CD4-positive, alpha-beta T cell treated with Interleukin-12 subunit alpha and Interleukin-12 subunit beta, for 1 hour (primary cell): ENCODE results near the gene ISX.
"Not testable (repeated sequence)": the region's sequence is repeated elsewhere in the genome, so short reads cannot be mapped to it uniquely, and the experiment has no call there.

Experiments used
- DNase-seq: peaks from one replicate; pipeline ENCODE4 v3.0.0-alpha.2; 2020

Gene ISX

DNA sequence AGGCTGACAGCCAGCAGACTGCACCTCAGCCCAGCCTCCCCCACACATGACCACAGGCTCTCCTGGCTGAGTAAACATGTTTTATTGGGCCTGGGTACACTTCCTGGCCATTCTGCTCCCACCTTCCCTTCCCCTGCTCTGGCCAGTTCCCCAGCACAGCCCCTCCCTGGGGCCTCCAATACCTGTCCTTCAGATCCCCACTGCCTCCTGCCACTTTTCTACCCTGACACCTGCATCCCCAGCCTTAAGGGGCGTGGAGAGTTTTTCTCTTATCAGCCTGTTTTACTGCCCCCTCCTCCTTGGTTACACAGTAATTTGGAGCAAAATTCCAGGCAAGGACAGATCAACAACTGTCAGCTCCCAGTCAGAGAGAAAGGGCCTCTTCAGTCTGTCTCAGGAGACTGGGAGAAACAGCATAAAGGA, at the start of gene ISX:
ISX (plus strand) TSS at position 363 of the 423 bp plus-strand sequence. CDS start 930 bp downstream, outside the sequence.
- DNase-seq = no peak

DNA sequence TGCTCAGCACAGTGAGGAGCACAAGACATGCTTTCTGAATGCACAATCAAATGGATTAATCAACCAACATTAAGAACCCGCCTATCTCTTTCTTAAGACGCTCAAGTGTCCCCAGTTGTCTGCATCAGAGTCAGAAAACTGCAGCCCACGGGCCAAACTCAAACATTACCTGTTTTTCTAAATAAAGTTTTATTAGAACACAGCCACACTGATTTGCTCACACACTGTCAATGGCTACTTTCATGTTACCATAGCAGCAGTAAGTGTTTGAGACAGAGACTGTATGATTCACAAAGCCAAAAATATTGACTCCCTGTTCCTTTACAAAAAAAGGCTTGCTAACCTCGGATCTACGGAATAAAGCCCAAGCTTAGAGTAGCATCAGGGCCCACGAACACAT, 49.0 kb upstream of the ISX start:
- DNase-seq = no peak

GRCh38 chr22:35018995-35019394, 47.0 kb upstream of the ISX start:
- DNase-seq = no peak

DNA sequence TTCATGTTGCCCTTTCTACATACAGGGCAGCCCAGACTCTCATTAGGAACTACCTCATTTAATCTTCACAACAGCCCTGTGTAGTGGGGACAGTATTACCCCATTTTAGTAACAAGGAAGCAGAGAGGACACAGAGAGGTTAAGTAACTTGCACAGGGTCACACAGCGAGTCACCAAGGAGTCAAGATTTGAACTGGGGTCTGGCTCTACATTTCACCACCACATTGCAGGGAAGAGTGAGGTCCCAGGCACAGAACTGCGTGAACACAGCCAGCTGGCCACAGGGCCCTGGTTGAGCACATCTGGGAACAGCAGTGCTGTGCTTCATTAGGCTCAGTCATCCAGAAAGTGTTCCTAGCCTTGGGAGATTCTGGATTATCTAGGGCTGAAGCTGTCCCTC, 45.4 kb upstream of the ISX start:
- no peak for DNase-seq

- no peak for DNase-seq
These were observed 44.8 kb upstream of the ISX start for GRCh38 chr22:35021161-35021560.

DNA sequence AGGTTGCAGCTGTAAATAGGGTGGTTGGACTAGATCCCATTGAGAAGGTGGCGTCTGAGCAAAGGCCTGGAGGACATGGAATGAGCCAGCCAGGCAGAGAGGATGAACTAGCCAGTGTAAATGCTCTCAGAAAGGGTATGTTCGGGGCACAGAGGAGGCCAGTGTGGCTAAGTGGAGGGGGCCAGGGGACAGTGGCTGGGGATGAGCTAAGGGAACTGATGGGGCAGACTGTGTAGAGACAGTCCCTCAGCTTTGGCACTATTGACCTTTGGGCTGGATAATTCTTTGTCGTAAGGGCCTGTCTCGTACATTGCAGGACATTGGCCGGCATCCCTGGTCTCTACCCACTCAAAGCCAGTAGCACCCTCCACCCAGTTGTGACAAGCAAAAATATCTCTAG, 43.7 kb upstream of the ISX start:
- DNase-seq = no peak

DNA sequence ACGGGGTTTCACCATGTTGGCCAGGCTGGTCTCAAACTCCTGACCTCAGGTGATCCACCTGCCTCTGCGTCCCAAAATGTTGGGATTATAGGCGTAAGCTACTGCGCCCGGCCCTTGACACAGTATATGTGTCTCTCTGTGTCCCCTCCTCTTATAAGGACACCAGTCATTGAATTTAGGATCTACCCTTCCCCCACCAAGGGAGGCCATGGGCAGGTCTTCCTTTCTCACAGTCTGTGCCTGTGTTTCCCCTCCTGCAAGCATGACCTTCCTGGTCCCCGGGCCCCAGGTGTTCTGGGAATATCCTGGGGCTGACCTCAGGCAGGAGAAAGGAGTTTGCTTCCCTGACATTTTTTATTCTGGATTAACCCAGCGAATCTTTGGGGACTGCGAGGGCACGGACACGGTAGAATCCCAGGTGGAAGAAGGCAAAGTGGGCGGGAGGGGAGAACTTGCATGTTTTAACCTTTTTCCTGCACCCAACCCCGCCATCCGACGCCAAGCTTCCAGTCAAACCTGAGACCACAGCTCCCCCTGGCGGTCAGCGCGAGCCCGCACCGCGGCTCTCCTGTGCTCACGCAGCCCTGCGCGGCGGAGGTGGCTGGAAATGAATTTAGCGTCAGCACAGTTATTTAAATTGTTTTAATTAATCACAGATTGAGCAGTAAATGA, 42.1 kb upstream of the ISX start:
- DNase-seq = peak; percentile 23

- DNase-seq = no peak
These were observed 41.6 kb upstream of the ISX start for GRCh38 chr22:35024364-35024692.

GRCh38 chr22:35030112-35030511, 35.8 kb upstream of the ISX start:
- not testable (repeated sequence) for DNase-seq

GRCh38 chr22:35032571-35032970, 33.4 kb upstream of the ISX start:
- DNase-seq = no peak

DNA sequence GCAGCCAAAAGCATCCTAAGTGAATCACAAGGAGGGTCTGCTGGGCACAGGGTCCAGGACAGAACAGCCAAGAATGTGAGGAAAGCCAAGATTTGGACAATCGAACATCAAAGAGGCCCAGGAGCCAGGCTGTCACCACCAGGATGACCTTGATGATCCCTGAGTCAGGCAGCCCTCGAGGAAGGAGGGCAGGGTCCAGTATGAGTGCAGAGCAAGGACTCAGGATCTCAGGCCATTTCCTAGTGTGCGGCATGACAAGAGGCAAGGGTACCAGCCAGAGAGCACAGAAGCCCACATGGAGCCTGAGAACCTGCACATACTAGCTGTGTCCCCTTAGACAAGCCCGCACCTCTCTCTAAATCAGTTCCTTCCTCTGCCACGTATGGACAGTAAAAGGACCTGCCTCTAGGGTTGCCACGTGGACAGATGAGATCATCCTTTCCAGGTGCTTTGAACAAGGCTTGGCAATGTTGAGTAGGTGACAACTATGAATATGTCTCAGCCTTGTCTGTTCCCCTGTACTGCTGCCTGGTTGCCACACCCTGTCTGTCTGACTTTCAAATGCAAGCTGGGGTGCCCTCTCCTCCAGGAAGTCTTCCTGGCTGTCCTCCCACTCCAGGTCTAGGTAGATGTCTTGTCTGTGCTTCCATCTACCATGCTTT, 32.2 kb upstream of the ISX start:
- DNase-seq = no peak

- no peak for DNase-seq
These were observed 31.0 kb upstream of the ISX start for GRCh38 chr22:35034963-35035362.

GRCh38 chr22:35037089-35037488, 28.9 kb upstream of the ISX start:
- DNase-seq = no peak

DNA sequence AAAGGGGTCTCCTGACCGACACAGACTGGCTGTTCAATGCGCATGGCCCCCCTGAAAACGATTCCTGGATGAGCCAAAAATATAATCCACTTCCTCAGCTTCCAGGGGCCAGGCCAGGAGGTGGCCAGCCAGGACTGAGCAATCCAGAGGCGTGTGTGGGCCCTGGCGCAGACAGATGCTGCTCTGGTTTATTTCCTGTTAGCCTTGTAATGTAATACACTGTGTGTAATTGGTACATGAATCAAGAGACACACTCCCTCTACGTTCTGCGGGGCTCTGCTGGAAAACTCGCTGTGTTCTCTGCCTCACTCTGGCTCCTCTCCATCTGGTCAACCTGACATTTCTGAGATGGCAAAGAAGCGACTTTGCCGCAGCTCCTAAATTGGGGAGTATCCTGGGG, 26.3 kb upstream of the ISX start:
- DNase-seq = no peak

- DNase-seq = no peak
These were observed 22.6 kb upstream of the ISX start for GRCh38 chr22:35043252-35043933.

- no peak for DNase-seq
These were observed 22.0 kb upstream of the ISX start for GRCh38 chr22:35043934-35044319.

DNA sequence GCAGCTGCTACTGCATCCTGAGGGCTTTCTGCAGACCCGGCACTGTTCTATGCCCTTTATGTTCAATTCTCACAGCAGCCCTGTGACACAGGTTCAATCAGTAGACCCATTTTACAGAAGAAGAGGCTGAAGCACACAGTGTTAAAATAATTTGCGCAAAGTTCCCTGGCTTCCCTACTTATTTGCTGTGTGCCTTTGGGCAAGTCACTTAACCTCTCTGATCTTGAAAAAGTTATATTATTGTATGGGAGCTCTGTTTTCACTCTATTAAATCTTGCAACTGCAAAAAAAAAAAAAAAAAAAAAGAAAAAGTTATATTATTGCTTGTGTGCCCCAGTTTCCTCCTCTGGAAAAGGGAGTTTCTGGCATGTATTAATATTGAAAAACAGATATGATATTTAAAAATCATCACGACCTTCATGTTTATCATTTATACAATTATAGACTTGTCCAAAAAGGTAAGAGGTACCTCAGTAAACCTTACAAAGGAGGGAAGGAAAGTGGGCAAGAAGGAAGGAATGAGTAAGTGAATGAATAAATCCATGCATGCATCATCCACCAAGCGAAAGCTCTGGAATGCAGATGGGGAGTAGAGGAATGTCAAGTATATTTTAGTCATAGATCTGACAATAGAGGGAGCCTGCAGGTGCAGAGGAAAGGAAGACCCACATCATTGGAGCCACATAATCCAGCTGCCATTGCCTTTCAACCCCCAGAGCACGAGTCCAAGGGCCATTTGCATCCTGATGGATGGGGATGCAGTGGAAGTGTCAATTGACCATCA, 21.2 kb upstream of the ISX start:
- no peak for DNase-seq

DNA sequence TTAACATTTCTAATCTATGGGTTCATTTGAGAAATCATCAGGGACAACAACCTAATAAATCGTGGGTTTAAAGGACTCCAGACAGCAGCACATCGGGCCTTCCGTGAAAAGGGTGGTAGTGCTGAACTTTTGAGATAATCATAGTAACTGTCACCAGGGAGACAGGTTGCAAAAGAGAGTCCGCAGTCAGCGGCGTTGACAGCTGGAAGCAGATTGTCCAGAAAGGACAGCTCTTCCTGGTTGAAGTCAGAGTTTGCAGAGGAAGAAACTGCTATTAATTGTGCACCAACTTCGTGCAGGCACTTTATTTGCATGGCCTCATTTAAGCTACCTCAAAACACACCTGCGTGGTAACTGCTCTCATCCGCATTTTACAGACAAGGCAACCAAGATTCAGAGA, 20.5 kb upstream of the ISX start:
- no peak for DNase-seq

DNA sequence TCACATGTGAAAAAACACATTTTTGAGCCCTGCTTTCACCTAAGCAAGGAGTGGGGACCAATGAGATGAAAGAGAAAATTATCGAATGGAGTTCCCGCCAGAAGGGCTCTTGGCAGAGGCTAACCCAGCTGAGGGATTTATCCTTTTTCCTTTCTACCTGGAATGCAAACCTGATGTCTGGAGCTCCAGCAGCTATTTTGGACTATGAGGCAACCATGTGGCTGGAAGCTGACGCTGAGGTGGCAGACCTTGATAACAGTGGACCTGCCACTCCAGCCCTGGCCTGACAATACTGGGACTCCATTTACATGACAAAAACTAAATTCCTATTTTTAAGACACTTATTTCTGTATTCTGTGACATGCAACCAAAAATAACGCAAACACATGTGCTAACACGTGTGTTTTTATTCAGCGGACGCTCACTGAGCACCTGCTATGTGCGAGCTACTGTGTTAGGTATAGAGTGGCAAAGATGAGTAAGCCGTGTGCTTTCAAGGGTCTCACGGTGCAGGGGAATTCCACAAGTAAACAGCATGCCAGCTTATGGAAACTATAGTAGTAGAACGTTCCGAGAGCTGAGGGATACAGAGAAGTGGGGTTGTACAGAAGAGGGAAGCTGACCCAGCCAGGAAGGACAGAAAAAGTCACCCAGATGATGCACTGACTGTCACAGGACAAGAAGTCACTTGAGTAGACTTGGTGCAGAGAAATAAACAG, 19.1 kb upstream of the ISX start:
- no peak for DNase-seq

GRCh38 chr22:35050038-35050437, 15.9 kb upstream of the ISX start:
- not testable (repeated sequence) for DNase-seq

DNA sequence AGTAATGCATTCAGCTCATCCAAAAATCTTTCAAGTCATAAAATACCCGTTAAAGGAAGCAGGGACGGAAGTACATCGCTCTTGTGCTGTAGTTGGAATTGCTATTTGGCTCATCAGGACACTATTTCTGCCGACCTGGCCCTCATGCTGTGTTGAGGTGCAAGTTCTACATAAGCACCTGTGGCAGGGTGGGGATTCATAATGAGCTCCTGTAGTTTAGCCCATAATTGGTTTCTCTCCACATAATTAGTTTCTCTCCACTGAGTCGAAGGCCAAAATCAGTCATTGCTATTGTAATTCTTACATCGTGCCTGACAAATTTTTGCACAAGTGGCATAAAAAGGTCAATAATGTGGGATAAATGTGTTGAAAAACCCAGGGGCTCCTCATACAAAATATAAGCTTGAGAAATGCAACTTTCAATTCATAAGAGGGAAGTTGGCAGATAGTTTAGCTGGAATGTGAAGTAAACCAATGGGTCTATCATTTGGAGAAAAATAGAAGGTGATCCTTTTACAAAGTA, 14.9 kb upstream of the ISX start:
- no peak for DNase-seq

DNA sequence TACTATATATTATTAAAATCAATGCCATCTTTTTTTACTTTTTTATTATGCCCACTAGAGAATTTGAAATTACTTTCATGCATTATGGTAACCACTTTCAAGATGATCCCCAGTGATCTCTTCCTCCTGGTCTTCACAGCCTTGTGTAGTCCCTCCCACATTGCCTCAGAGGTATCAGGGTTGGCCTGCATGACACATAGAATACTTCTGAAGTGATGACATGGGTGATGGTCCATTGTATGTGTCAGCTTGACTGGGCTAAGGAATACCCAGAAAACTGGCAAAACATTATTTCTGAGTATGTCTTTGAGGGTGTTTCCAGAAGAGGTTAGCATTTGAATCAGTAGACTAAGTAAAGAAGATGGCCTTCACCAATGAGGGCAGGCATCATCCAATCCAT, 14.2 kb upstream of the ISX start:
- DNase-seq = no peak
